ENCODE measurements around the gene SLIT3.

Gene SLIT3

GRCh38 chr5:168781941-168782571 lies 518.9 kb downstream of the SLIT3 start:
- no peak for DNase-seq

- DNase-seq: no peak
Observed at GRCh38 chr5:168780888-168781287, 520.1 kb downstream of the SLIT3 start.

- no peak for DNase-seq
Observed at GRCh38 chr5:168779333-168779732, 521.6 kb downstream of the SLIT3 start.

GRCh38 chr5:168778536-168778935 lies 522.4 kb downstream of the SLIT3 start:
- DNase-seq: no peak

GRCh38 chr5:168777651-168778050 lies 523.3 kb downstream of the SLIT3 start:
- no peak for DNase-seq

DNA sequence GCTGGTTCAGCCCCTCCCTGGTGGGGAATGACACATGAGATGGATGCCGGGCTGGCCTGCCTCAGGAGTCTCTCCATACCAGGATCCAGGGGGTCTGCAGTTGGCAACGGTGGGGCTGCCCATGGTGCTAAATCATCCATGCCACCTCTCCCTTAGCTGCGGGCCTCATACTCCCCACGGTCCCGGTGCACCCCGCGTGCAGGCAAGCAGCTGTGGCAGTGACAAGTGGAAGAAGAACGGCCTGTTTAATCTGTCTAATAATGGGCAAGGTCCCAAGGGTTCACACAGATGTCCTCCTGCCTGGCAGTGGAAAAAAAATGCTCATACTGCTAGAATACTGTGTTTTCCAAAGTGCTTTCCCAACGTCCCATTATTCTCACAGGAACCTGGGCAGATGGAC lies 524.9 kb downstream of the SLIT3 start:
- DNase-seq: no peak

DNA sequence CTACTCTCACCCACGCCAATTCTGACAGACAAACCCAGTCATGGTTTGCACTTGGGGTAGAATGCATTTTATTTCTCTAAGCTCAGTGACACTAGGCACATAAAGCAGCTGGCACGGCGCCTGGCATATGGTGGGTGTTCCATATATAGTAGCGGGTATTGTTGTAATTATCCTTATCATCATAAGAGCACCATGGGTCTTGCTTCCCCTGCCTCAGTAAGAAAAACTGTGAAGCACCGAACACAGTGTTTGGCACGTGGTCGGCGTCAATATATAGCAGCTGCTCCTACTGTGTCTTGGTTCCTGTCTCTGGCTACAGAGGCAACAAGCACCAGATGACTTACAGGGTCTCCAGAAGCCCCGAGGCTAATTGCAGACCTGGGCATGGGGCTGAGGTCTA lies 527.7 kb downstream of the SLIT3 start:
- DNase-seq: no peak

- DNase-seq: no peak
Observed at GRCh38 chr5:168772316-168772961, 528.5 kb downstream of the SLIT3 start.

DNA sequence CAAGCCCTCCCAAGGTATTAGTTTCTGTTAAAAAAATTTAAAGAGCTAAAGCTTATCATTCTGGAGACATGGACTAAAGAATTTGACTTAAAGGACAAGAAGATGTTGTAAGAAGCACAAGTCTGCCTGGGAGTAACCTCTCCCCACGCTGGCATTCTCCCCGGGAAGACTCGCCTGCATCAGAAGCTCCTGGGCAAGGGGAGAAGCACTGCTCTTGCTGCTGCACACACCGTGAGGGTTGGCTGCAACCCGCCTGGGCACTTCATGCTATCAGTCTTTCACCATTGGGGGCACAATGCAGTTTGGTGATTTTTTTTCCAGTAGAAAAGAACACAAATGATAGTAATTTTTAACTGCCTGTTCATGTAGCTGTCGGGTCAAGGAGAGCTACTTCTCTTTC lies 529.3 kb downstream of the SLIT3 start:
- DNase-seq: no peak

- DNase-seq: no peak
Observed at GRCh38 chr5:168770996-168771395, 529.9 kb downstream of the SLIT3 start.

- no peak for DNase-seq
Observed at GRCh38 chr5:168770036-168770498, 530.9 kb downstream of the SLIT3 start.

- no peak for DNase-seq
Observed at GRCh38 chr5:168768172-168768571, 532.8 kb downstream of the SLIT3 start.

DNA sequence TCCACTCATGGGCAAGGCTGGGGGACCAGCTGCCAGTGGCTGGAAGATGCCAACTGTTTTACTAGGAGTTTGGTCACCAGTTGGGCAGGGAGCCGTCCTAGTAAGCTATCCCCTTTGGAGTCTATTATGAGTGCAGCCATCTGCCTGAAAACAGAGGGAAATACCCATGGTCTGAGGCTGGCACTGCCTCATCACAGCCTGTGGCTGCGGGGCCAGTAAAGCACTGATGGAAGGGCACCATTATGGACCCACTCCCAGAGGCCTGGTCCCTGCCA lies 534.6 kb downstream of the SLIT3 start:
- no peak for DNase-seq

- DNase-seq: no peak
Observed at GRCh38 chr5:168765551-168766425, 535.2 kb downstream of the SLIT3 start.

GRCh38 chr5:168765086-168765550 lies 535.8 kb downstream of the SLIT3 start:
- no peak for DNase-seq

DNA sequence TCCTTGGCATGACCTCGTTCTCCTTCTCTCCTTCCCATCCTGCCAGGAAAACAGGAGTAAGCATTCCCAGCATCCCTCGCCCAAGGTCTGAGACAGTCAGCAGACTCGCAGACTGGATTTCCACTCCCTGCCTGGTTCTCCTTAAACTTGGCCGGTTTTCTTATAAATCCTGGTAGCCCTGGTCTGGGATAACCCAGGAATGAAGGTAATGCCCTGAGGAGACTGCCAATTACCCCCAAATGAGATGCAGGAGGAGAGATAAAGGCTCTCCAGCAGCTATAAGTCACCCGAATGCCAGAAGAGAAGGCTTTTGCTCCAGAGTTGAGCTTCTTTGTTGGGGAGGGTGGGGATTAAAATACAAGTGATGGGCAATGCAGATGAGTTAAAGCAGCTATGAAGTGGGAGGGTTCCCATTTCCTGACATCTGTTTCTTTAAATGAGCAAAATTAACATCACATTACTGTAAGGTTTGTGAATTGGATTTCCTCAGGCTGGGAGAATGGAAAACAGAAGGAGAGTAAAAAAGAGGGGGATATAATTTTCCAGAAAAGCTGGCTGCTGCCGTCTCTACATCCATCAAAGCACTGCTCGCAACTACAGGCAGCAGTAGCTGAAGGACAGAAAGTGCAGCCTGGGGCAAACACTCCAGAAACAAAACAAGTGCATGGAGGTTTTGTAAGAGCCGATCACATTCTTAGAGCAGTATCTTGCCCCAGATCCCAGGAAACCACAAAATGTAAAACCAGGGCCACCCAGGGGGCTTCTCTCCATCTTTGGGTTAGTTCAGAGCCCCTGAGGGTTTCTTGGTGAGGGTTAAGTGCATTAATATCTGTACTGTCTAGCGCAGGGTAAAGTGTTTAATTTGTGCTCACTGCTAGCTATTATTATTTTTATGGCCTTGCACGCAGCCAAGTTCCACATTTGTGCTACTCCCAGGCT lies 544.2 kb downstream of the SLIT3 start:
- no peak for DNase-seq

GRCh38 chr5:168755548-168756093 lies 545.3 kb downstream of the SLIT3 start:
- no peak for DNase-seq

GRCh38 chr5:168753691-168754254 lies 547.2 kb downstream of the SLIT3 start:
- no peak for DNase-seq

DNA sequence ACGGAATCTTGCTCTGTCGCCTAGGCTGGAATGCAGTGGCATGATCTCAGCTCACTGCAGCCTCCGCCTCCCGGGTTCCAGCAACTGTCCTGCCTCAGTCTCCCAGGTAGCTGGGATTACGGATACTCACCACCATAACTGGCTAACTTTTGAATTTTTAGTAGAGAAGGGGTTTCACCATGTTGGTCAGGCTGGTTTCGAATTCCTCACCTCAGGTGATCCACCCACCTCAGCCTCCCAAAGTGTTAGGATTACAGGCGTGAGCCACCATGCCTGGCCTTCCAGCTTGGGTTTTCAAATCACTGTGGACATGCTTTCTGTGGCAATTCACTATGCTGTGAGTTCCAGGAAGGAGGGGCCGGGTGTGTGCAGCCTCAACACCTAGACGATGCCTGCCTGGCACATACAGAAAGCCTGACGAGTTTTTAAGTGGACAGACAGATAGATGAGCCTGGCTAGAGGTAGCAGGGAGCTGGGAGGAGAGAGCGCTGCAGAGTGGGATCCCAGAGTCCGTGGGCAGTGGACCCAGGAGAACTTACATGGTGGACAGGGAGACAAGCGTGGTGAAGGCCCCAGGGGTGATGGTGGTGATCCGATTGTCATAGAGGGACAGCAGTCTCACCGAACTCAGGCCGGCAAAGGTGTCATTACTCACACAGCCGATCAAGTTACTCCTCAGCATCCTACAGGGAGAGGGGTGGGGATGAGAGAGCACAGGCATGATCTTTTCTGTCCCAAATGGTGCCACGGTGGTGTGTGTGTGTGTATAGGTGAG lies 548.3 kb downstream of the SLIT3 start:
- DNase-seq: no peak

DNA sequence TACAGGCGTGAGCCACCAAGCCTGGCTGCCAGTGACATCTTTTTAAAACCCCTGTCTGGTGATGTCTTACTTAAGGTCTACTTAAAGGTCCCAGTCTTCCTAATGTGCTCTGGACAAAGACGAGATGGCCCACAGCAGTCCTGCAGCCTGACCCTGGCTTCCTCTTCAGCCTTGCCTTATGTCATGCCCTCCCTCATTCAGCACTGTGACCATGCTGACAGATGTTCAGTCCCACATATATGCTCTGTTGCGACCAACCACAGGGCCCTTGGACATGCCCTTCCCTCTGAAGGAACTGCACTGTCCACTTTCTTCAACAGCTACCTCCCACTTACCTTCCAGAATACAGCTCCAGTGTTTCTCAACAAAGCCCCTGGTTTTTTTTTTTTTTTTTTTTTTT lies 548.9 kb downstream of the SLIT3 start:
- DNase-seq: no peak

- no peak for DNase-seq
Observed at GRCh38 chr5:168750926-168751325, 550.0 kb downstream of the SLIT3 start.
